AG10803 (cell line): ENCODE measurements around the gene GALR1.

Source experiments
- DNase-seq: peaks from one replicate; pipeline ENCODE4 v3.0.0; 2010; ENCODE audit warnings: low read depth
- H3K4me3 ChIP-seq: 2 replicates; pipeline ENCODE4 v1.5.1; 2011; ENCODE audit warnings: mild to moderate bottlenecking, low read length, control low read depth
- CTCF ChIP-seq: conservative IDR thresholded peaks from 2 replicates; pipeline ENCODE4 v1.5.1; 2011; ENCODE audit warnings: mild to moderate bottlenecking, low read length, control low read depth, inconsistent platforms

The GALR1 gene

GRCh38 chr18:77300579-77300978 lies 50.9 kb downstream of the GALR1 start:
- TF ChIP-seq CTCF = no peak
- no peak overlapping the region for H3K4me3 ChIP-seq
- no peak for DNase-seq

GRCh38 chr18:77304268-77304667 lies 54.6 kb downstream of the GALR1 start:
- DNase-seq = no peak
- H3K4me3 ChIP-seq = no peak overlapping the region
- no peak for TF ChIP-seq CTCF

GRCh38 chr18:77305676-77306075 lies 56.0 kb downstream of the GALR1 start:
- no peak for TF ChIP-seq CTCF
- no peak for DNase-seq

DNA sequence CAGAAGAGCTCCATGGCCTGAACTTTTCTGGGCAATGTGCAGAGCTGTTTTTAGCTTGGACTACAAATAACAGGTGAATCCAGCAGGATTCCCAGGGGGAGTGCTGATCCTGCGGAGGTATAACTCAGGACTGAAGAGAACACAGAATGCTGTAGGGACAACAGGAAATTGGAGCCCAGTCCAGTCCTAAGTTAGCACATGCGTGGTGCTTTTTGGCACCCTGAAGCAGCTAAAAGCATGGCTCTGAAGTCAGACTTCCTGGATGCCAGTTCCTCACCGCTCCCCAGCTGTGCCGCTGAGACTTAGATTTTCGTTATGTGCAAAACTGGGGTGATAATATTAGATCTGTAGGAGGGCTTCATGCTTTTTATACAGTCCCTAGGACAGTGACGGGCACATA lies 58.6 kb downstream of the GALR1 start:
- TF ChIP-seq CTCF = no peak
- H3K4me3 ChIP-seq = no peak overlapping the region
- DNase-seq = no peak

More at GRCh38 chr18:77305676-77306075, 56.0 kb downstream of the GALR1 start:
- H3K4me3 ChIP-seq = no peak overlapping the region

DNA sequence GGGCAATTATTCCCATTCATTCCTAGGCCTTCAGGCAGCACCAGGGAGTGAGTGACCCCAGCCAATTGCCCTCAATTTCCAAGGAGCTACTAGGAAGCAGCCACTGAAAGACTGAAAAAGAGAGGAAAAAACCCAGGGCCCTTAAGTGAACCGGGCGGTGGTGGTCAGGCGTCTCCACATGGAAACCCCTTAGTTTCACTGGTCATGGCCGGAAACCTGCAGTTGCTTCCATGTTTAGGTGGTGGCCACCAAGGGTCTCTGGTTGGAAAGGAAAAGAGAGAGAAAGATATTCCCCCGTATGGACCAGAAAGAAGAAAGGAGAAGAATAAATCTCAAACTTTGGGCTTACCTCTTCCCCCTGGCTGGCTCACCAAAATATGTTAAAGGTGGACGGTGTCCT lies 64.9 kb downstream of the GALR1 start:
- no peak overlapping the region for H3K4me3 ChIP-seq
- no peak for TF ChIP-seq CTCF
- no peak for DNase-seq

GRCh38 chr18:77314952-77315351 lies 65.3 kb downstream of the GALR1 start:
- DNase-seq = no peak
- no peak overlapping the region for H3K4me3 ChIP-seq
- no peak for TF ChIP-seq CTCF

DNA sequence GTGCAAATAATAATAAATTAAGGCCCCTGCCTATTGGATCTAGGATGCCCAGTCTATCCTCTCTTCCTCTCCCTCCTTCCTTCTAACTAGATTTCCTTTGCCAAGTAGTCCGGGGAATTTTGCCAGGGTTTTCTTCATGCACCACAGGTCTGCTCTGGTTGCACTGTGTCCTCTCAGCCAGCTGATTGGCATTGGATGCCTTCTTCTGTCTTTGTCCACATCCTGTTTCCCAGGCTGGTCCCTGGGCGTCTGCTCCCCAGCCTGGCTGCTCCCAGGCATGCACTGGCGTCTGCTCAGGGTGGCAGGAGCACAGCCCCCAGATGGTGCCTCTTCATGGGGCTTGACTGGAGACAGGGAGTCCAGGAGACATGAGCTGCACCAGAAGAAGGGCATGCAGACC lies 66.4 kb downstream of the GALR1 start:
- H3K4me3 ChIP-seq = no peak overlapping the region
- DNase-seq = no peak
- no peak for TF ChIP-seq CTCF
